Left lung (tissue), 10 donors: ENCODE data around the gene CAMK2G. TPM values are rescaled to one million over a fixed set of nuclear protein-coding genes. Genes with fewer than 3 reads are reported as not detected.

Experiments
- ATAC-seq: fragments of 200-7000 bp; cut with Tn5 transposase; one replicate; pipeline ENCODE4 v1.9.1; 2020; ENCODE audit warnings: moderate library complexity
- DNase-seq, 4 donors: peaks; one replicate each; pipeline ENCODE4 v3.0.0-alpha.2; 2013 to 2020
- H3K27ac ChIP-seq, 2 donors: fragments of 200-600 bp; sonication (generic) in 1 of 2; one replicate each; pipeline versions ENCODE4 v1.5.0 to v1.8.0; 2020 to 2021
- H3K27me3 ChIP-seq, 2 donors: fragments of 200-600 bp; sonication (generic) in 1 of 2; one replicate each; pipeline versions ENCODE4 v1.5.0 to v1.8.0; 2020 to 2021
- H3K36me3 ChIP-seq, 2 donors: fragments of 200-600 bp; sonication (generic) in 1 of 2; one replicate each; pipeline versions ENCODE4 v1.5.0 to v1.8.0; 2020 to 2021
- H3K4me1 ChIP-seq, 2 donors: fragments of 200-600 bp; one replicate each; pipeline ENCODE4 v1.8.0; 2021
- H3K4me3 ChIP-seq, 2 donors: fragments of 200-600 bp; sonication (generic) in 1 of 2; one replicate each; pipeline versions ENCODE4 v1.5.0 to v1.8.0; 2020 to 2021; ENCODE audit warnings: mild to moderate bottlenecking in 1 of 2
- H3K9me3 ChIP-seq, 2 donors: fragments of 200-600 bp; sonication (generic) in 1 of 2; one replicate each; pipeline versions ENCODE4 v1.5.0 to v1.8.0; 2020 to 2021
- intact Hi-C, 2 donors: fragments of 100-400 bp; cut with DNase I; formaldehyde crosslinking; loops; one replicate each; pipeline versions ENCODE4 v1.11.2 to v1.14.2; 2022
- polyA plus RNA-seq, 6 donors: library from polyadenylated mRNA; unstranded; fragments of 120-200 nt; gene quantifications; one replicate each; pipeline ENCODE4 v1.2.1, GENCODE V29; 2013; ENCODE audit not compliant: insufficient read length in 6 of 6
- total RNA-seq, 2 donors: library from RNA; stranded (reverse); fragmentation: NEBNext Ultra II Directional; extraction: Animal tissue kit (Norgen Biotek cat#: 25700); gene quantifications; one replicate each; pipeline ENCODE4 v1.2.1, GENCODE V29; 2021
- TF ChIP-seq, protein P1 (sequence below), 2 donors: fragments of 200-600 bp; sonication (generic) in 1 of 2; IDR thresholded peaks; one replicate each; pipeline versions ENCODE4 v1.5.0 to v1.8.0; 2021; ENCODE audit warnings: antibody characterized with exemption in 2 of 2
- donor health status: DM: no; HTN: yes; CAD: no.
- donor health status: DM: no; HTN: no; CAD: no.

Gene CAMK2G
- total and polyA plus RNA-seq, 8 donors, result 28.9 to 44.5 (median 35.4) TPM

DNA sequence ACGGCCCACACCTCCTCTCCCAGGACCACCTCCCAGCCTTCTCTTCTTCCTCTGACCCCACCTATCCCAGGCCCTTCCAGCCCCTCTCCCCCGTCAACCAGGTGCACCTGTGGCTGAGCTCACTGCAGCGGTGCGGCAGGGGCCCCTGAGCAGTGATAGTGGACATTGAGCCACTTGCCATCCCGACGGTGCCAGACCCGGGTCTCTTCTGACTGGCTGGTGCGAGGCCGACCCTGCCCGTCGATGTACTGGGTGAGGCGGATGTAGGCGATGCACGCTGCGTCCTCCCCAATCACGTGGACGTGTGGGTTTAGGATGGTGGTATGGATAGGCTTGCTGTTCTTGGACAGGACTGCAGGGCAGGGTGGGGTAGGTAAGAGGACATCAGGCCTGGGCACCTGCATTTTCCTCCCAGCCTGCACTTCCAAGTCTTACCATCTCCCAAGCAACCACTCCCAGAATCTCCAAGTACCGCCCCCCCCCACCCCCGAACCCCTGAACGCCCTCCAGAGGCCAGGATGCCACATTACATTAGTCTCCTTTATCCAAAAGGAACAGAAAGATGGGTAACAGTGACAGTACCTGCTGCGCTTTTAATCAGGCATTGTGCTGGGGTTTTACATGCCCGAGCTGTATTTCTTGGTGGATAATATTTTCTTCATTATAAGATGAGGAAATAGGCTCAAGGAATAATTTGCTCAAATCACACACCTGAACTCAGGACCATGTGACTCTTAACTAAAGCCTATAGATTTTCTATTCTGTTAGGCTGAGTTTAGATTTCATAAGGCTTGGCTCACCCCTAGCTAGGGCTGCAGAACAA lies 59.2 kb downstream of the CAMK2G start:
- H3K9me3 ChIP-seq, result no peaks in the 10 kb centered on the region
- no peak overlapping the region for H3K27ac ChIP-seq
- H3K4me3 ChIP-seq, result no peak overlapping the region
- intact Hi-C loops, result no loop called here
- ATAC-seq (no peak), DNase-seq (no peak)
- H3K36me3 ChIP-seq, result peaks cover 0 to 39% of the 10 kb centered on the region in 2 donors
- peaks cover 9 to 62% of the 10 kb centered on the region in 2 donors for H3K4me1 ChIP-seq
- no peaks in the 10 kb centered on the region for H3K27me3 ChIP-seq
- TF ChIP-seq, protein P1, sequence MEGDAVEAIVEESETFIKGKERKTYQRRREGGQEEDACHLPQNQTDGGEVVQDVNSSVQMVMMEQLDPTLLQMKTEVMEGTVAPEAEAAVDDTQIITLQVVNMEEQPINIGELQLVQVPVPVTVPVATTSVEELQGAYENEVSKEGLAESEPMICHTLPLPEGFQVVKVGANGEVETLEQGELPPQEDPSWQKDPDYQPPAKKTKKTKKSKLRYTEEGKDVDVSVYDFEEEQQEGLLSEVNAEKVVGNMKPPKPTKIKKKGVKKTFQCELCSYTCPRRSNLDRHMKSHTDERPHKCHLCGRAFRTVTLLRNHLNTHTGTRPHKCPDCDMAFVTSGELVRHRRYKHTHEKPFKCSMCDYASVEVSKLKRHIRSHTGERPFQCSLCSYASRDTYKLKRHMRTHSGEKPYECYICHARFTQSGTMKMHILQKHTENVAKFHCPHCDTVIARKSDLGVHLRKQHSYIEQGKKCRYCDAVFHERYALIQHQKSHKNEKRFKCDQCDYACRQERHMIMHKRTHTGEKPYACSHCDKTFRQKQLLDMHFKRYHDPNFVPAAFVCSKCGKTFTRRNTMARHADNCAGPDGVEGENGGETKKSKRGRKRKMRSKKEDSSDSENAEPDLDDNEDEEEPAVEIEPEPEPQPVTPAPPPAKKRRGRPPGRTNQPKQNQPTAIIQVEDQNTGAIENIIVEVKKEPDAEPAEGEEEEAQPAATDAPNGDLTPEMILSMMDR (IDR thresholded peaks at IDR 0.05), result peak in 1 of 2 donors; percentile 18

DNA sequence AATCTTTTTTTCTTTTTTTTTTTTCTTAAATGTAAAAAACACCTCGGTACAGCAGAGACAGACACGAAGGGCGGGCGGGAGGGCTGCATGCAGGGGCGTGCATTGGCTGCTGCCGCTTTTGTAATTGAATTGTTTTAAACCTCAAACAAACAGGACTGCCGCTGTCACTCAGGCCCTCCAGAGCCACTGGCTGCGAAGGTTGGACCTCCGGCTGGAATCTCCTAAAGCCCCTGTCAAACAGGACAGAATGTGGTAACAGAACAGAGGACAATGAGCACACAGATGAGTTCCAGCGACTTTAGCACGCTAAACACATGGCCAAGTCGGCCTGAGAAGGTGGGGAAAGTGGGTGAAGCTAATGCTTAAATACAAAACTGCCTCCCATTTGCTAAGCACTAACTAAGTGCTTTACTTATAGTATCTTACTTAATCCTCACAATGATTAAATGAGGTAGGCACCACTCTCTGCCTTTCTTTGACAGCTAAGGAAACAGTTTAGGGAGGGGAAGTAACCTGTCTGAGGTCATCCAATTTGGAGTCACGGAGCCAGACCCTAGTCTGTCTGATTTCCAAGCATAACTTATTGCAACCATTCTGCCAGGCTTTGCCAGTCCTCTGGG lies 60.0 kb downstream of the CAMK2G start:
- peaks cover 5 to 62% of the 10 kb centered on the region in 2 donors for H3K4me1 ChIP-seq
- H3K27ac ChIP-seq, result no peak overlapping the region
- TF ChIP-seq, protein P1 (IDR thresholded peaks at IDR 0.05), result no peak
- no peak for ATAC-seq
- H3K9me3 ChIP-seq, result no peaks in the 10 kb centered on the region
- intact Hi-C loops, result no loop called here
- DNase-seq, result no peak
- H3K27me3 ChIP-seq, result no peaks in the 10 kb centered on the region
- H3K4me3 ChIP-seq, result no peak overlapping the region
- H3K36me3 ChIP-seq, result peaks cover 0 to 39% of the 10 kb centered on the region in 2 donors

DNA sequence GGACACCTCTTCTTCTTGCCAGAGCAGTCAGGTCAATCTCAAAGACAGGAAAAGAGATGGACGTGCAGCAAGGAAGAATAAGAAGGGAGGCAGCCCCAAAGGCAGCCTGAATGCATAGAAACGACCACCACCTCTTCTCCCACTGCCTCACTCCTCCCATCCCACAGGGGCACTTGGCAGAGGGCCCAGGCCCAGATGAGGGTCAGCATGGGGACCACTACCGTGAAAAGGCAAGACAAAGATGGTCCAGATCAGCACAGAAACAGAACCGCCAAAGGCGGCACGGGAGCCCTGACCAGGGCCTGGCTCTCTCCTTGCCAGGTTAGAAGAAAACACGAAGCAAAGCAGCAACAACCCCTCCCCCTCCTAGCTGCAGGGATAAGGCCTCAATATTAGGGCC lies 61.0 kb downstream of the CAMK2G start:
- no peaks in the 10 kb centered on the region for H3K27me3 ChIP-seq
- TF ChIP-seq, protein P1 (IDR thresholded peaks at IDR 0.05), result no peak
- DNase-seq (no peak), ATAC-seq (no peak)
- H3K9me3 ChIP-seq, result no peaks in the 10 kb centered on the region
- H3K4me1 ChIP-seq, result peaks cover 5 to 61% of the 10 kb centered on the region in 2 donors
- intact Hi-C loops, result no loop called here
- H3K27ac ChIP-seq, result no peak overlapping the region
- peaks cover 0 to 47% of the 10 kb centered on the region in 2 donors for H3K36me3 ChIP-seq
- H3K4me3 ChIP-seq, result no peak overlapping the region

DNA sequence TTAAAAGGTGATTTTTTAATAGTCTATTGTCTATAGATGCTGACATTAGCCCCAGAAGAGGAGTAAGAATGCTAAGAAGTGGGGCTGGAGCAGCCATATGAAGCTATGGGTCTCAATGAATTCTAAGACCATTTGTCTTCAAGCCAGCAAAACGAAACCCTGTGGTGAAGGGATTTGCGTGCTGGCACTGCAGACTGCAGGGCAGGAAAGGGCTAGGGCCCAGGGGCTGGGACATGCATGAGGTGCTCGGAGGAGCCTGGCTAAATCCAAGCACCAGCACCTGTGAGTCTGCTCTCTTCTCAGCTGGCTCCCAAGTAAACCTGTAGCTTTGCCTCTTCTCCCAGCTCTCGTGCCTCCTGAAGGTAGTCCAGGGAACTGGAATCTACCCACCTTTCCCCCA lies 61.7 kb downstream of the CAMK2G start:
- ATAC-seq, result no peak
- H3K4me3 ChIP-seq, result no peak overlapping the region
- H3K36me3 ChIP-seq, result peaks cover 0 to 51% of the 10 kb centered on the region in 2 donors
- TF ChIP-seq, protein P1 (IDR thresholded peaks at IDR 0.05), result no peak
- intact Hi-C loops, result no loop called here
- peak overlapping the region in 1 of 2 donors; percentile 95 for H3K27ac ChIP-seq
- H3K9me3 ChIP-seq, result no peaks in the 10 kb centered on the region
- peaks cover 5 to 55% of the 10 kb centered on the region in 2 donors for H3K4me1 ChIP-seq
- no peak for DNase-seq
- H3K27me3 ChIP-seq, result no peaks in the 10 kb centered on the region
